DOHH2 (cell line): ENCODE data around the gene KCNK15.

Source experiments
- H3F3A ChIP-seq: fragments of 200-600 bp; sonication (generic), shearing (Covaris generic); 2 replicates; pipeline ENCODE4 v1.6.0; 2016; ENCODE audit warnings: antibody characterized with exemption, mild to moderate bottlenecking; ENCODE audit not compliant: control insufficient read depth, insufficient read depth
- H3K27ac ChIP-seq: fragments of 200-600 bp; sonication (generic); 2 replicates; pipeline ENCODE4 v1.5.1; 2014; ENCODE audit warnings: low read depth, mild to moderate bottlenecking, low read length, moderate library complexity
- H3K27me3 ChIP-seq: fragments of 200-600 bp; sonication (generic); 2 replicates; pipeline ENCODE4 v1.6.1; 2014; ENCODE audit warnings: mild to moderate bottlenecking, low read length, mixed read lengths; ENCODE audit not compliant: control insufficient read depth
- H3K36me3 ChIP-seq: fragments of 200-600 bp; sonication (generic); 2 replicates; pipeline ENCODE4 v1.6.1; 2014; ENCODE audit warnings: mild to moderate bottlenecking, low read length, moderate library complexity, mixed read lengths; ENCODE audit not compliant: control insufficient read depth
- H3K4me1 ChIP-seq: fragments of 200-600 bp; sonication (generic); 2 replicates; pipeline ENCODE4 v1.6.1; 2014; ENCODE audit warnings: mild to moderate bottlenecking, low read length, mixed read lengths; ENCODE audit not compliant: control insufficient read depth
- H3K4me2 ChIP-seq: fragments of 200-600 bp; sonication (generic); 2 replicates; pipeline ENCODE4 v1.6.0; 2014; ENCODE audit warnings: mild to moderate bottlenecking, low read length, moderate library complexity
- H3K4me3 ChIP-seq: fragments of 200-600 bp; sonication (generic); 2 replicates; pipeline ENCODE4 v1.5.1; 2014; ENCODE audit warnings: mild to moderate bottlenecking, low read length, mixed read lengths
- H3K79me2 ChIP-seq: fragments of 200-600 bp; sonication (generic); 2 replicates; pipeline ENCODE4 v1.6.1; 2014; ENCODE audit warnings: mild to moderate bottlenecking, low read length, mixed read lengths; ENCODE audit not compliant: control insufficient read depth
- H3K9me2 ChIP-seq: fragments of 200-600 bp; sonication (generic); replicated peaks from 2 replicates; pipeline ENCODE4 v1.6.1; 2014; ENCODE audit warnings: mild to moderate bottlenecking, low read length, mixed read lengths; ENCODE audit not compliant: control insufficient read depth
- H3K9me3 ChIP-seq: fragments of 200-600 bp; sonication (generic); 2 replicates; pipeline ENCODE4 v1.6.1; 2014; ENCODE audit warnings: antibody characterized with exemption, low read length, mixed read lengths; ENCODE audit not compliant: control insufficient read depth, insufficient read depth
- H4K20me1 ChIP-seq: fragments of 200-600 bp; sonication (generic); 2 replicates; pipeline ENCODE4 v1.6.0; 2014; ENCODE audit warnings: low read depth, mild to moderate bottlenecking, antibody characterized with exemption, low read length, moderate library complexity; ENCODE audit not compliant: control insufficient read depth, insufficient read depth
- CTCF ChIP-seq: fragments of 200-600 bp; sonication (generic); IDR thresholded peaks from one replicate; pipeline ENCODE4 v1.5.1; 2014; ENCODE audit warnings: antibody characterized with exemption, mild to moderate bottlenecking, low read depth, low read length; ENCODE audit not compliant: poor library complexity, severe bottlenecking
- EZH2phosphoT487 ChIP-seq: fragments of 200-600 bp; sonication (generic); IDR thresholded peaks from 2 replicates; pipeline ENCODE4 v1.6.1; 2017; ENCODE audit warnings: borderline replicate concordance, mild to moderate bottlenecking, antibody characterized with exemption, low read length, moderate library complexity, mixed read lengths

KCNK15 gene

DNA sequence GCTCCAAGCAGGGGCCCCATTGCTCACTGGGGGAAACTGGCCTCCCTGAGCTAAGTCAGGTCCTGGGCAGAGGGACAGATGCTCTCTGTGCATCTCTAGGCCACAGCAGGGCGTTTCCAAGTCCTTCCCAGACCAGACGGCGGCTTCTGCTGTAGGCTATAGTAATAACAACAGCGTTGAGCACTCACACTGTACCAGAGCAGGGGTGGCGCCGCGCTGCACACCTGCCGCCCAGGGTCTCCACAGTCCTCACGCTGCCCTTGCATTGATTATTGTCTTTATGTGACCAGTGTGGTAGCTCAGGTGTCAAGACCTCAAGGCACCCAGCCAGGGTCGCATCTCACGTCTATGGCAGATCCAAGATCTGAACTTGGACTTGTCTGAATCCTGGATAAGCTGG, 45.4 kb upstream of the KCNK15 start:
- Histone ChIP-seq H3K4me2 (no peak overlapping the region), H3K4me1 (peaks cover 22% of the 10 kb centered on the region), H3K27ac (no peak overlapping the region), H3K9me3 (no peaks in the 10 kb centered on the region), H3K9me2 (no peaks in the 10 kb centered on the region), H4K20me1 (no peaks in the 10 kb centered on the region), H3F3A (no peaks in the 10 kb centered on the region), H3K79me2 (no peaks in the 10 kb centered on the region), H3K27me3 (no peaks in the 10 kb centered on the region), H3K4me3 (no peak overlapping the region), H3K36me3 (no peaks in the 10 kb centered on the region)
- TF ChIP-seq EZH2phosphoT487, result no peak

DNA sequence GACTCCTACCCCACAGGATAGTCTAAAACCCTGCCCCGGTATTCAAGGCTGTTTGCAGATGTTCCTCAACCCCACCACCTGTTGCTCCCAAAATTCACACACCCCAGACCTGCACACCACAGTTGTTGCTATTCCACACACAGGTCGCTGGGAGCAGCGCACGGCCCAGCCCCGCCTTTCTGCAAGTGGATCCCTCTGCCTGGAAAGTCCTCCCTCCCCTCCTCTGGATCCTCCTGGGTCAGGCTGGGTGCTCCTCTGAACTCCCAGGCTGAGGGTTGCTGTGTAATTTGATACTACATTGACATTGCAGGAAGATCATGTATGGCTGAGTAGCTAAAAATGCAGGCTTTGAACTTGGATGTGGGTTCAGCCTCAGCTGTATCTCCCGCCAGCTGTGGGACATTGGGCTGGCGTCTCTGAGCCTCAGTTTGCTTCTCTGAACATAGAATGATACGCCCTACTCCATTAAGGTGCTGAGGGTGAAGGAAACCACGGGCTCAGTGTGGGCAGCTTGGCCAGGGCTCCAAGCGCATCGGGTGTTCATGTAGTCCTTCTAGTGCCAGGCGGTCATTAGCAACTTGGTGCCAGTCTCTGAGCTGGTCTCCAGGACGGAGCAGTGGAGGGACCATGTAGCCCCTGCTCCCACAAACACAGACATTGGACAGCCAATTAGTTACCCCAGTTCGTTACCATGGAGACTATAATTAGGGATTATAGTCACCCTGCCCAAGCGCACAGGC, 44.4 kb upstream of the KCNK15 start:
- H3K27me3 ChIP-seq, result no peaks in the 10 kb centered on the region
- no peaks in the 10 kb centered on the region for H3F3A ChIP-seq
- no peak for TF ChIP-seq EZH2phosphoT487
- no peak for TF ChIP-seq CTCF
- H3K4me2 ChIP-seq, result no peak overlapping the region
- no peaks in the 10 kb centered on the region for H4K20me1 ChIP-seq
- H3K36me3 ChIP-seq, result no peaks in the 10 kb centered on the region
- no peaks in the 10 kb centered on the region for H3K9me3 ChIP-seq
- H3K4me1 ChIP-seq, result peaks cover 22% of the 10 kb centered on the region
- no peaks in the 10 kb centered on the region for H3K9me2 ChIP-seq
- no peak overlapping the region for H3K4me3 ChIP-seq
- H3K27ac ChIP-seq, result no peak overlapping the region
- H3K79me2 ChIP-seq, result no peaks in the 10 kb centered on the region

DNA sequence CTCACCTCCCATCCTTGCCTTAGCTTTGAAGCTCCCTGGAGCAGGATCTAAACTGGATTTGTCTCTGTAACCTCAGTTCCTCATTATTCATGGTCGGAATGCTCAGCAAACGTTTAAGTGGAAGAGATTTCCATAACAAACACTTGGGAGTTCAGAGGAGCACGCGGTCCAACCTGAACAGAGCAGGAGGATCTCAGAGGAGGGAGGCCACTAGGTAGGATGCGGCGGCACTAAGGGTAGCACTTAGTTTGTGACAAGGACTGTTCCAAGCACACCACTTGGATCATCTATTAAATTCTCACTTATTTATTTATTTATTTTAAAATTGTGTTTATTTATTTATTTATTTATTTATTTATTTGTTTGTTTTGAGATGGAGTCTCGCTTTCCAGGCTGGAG, 43.8 kb upstream of the KCNK15 start:
- Histone ChIP-seq H3K9me3 (no peaks in the 10 kb centered on the region), H3K4me2 (no peak overlapping the region), H3K9me2 (no peaks in the 10 kb centered on the region), H3K27ac (no peak overlapping the region), H3K27me3 (no peaks in the 10 kb centered on the region), H3F3A (no peaks in the 10 kb centered on the region), H3K36me3 (no peaks in the 10 kb centered on the region), H4K20me1 (no peaks in the 10 kb centered on the region), H3K4me1 (peaks cover 22% of the 10 kb centered on the region), H3K79me2 (no peaks in the 10 kb centered on the region), H3K4me3 (no peak overlapping the region)
- no peak for TF ChIP-seq CTCF
- TF ChIP-seq EZH2phosphoT487, result no peak

DNA sequence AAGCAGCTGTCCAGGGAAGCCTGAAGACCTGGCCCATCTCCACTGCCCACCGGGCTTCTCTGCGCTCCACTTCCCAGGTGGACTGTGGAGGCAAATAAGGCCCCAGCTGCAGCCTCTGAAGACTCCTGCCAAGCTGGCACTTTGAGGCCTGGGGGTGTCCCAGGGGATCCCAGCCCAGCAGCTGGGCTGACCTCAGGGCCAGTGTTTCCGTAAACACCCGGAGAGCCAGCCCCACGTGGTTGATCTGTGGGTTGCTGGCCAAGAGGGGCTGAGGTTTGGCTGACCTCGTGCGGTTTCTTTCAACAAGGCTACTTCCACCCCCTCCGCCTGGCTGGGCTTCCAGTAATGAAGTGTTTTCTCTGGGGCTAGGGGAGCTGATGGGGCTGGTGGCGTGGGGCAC, 42.9 kb upstream of the KCNK15 start:
- Histone ChIP-seq H3F3A (no peaks in the 10 kb centered on the region), H4K20me1 (no peaks in the 10 kb centered on the region), H3K4me2 (no peak overlapping the region), H3K4me3 (no peak overlapping the region), H3K4me1 (peaks cover 22% of the 10 kb centered on the region), H3K79me2 (no peaks in the 10 kb centered on the region), H3K27me3 (no peaks in the 10 kb centered on the region), H3K9me3 (no peaks in the 10 kb centered on the region), H3K36me3 (no peaks in the 10 kb centered on the region), H3K27ac (no peak overlapping the region), H3K9me2 (no peaks in the 10 kb centered on the region)
- TF ChIP-seq CTCF, result no peak
- TF ChIP-seq EZH2phosphoT487, result no peak
